GM21526 (cell line): ENCODE results near the gene IFI27L1.

Source experiments
- ATAC-seq: cut with Tn5 transposase; IDR thresholded peaks from one replicate; pipeline ENCODE4 v1.9.1; 2021; ENCODE audit warnings: moderate library complexity; ENCODE audit not compliant: unreplicated experiment, low FRiP score

The IFI27L1 gene

GRCh38 chr14:94112513-94113063, 31.5 kb downstream of the IFI27L1 start:
- ATAC-seq = no peak

GRCh38 chr14:94113073-94113472, 32.0 kb downstream of the IFI27L1 start:
- ATAC-seq = no peak

GRCh38 chr14:94113490-94113889, 32.4 kb downstream of the IFI27L1 start:
- ATAC-seq = no peak

- no peak for ATAC-seq
These were observed 32.9 kb downstream of the IFI27L1 start for GRCh38 chr14:94113908-94114588.

- ATAC-seq = no peak
These were observed 33.5 kb downstream of the IFI27L1 start for GRCh38 chr14:94114589-94115057.

GRCh38 chr14:94115058-94115591, 34.0 kb downstream of the IFI27L1 start:
- no peak for ATAC-seq

GRCh38 chr14:94115631-94116030, 34.5 kb downstream of the IFI27L1 start:
- ATAC-seq = no peak

GRCh38 chr14:94116701-94117100, 35.6 kb downstream of the IFI27L1 start:
- ATAC-seq = no peak

GRCh38 chr14:94117856-94118255, 36.7 kb downstream of the IFI27L1 start:
- no peak for ATAC-seq

GRCh38 chr14:94119071-94119470, 38.0 kb downstream of the IFI27L1 start:
- ATAC-seq = no peak

- ATAC-seq = no peak
These were observed 39.7 kb downstream of the IFI27L1 start for GRCh38 chr14:94120667-94121340.

GRCh38 chr14:94121485-94121884, 40.4 kb downstream of the IFI27L1 start:
- ATAC-seq = no peak

- ATAC-seq = no peak
These were observed 41.3 kb downstream of the IFI27L1 start for GRCh38 chr14:94122438-94122837.

GRCh38 chr14:94123296-94123695, 42.2 kb downstream of the IFI27L1 start:
- ATAC-seq = no peak

- no peak for ATAC-seq
These were observed 42.8 kb downstream of the IFI27L1 start for GRCh38 chr14:94123868-94124267.

- ATAC-seq = no peak
These were observed 43.7 kb downstream of the IFI27L1 start for GRCh38 chr14:94124582-94125377.

- no peak for ATAC-seq
These were observed 44.7 kb downstream of the IFI27L1 start for GRCh38 chr14:94125659-94126418.

GRCh38 chr14:94126419-94126677, 45.2 kb downstream of the IFI27L1 start:
- no peak for ATAC-seq

- no peak for ATAC-seq
These were observed 45.7 kb downstream of the IFI27L1 start for GRCh38 chr14:94126800-94127199.

GRCh38 chr14:94127330-94127729, 46.2 kb downstream of the IFI27L1 start:
- no peak for ATAC-seq
